Activated CD8-positive, alpha-beta memory T cell treated with anti-CD3 and anti-CD28 coated beads for 1 hour (primary cell): ENCODE measurements around the gene CD8A.
A peak's percentile ranks its signal among the peaks of the same experiment; 100 is the strongest.
"Not testable (repeated sequence)": the region's sequence is repeated elsewhere in the genome, so short reads cannot be mapped to it uniquely, and the experiment has no call there.

Experiments
- DNase-seq, 2 donors: peaks; one replicate each; pipeline ENCODE4 v3.0.0-alpha.2; 2020; ENCODE audit warnings: low read depth in 1 of 2; ENCODE audit errors: extremely low read depth in 1 of 2

Gene CD8A

DNA sequence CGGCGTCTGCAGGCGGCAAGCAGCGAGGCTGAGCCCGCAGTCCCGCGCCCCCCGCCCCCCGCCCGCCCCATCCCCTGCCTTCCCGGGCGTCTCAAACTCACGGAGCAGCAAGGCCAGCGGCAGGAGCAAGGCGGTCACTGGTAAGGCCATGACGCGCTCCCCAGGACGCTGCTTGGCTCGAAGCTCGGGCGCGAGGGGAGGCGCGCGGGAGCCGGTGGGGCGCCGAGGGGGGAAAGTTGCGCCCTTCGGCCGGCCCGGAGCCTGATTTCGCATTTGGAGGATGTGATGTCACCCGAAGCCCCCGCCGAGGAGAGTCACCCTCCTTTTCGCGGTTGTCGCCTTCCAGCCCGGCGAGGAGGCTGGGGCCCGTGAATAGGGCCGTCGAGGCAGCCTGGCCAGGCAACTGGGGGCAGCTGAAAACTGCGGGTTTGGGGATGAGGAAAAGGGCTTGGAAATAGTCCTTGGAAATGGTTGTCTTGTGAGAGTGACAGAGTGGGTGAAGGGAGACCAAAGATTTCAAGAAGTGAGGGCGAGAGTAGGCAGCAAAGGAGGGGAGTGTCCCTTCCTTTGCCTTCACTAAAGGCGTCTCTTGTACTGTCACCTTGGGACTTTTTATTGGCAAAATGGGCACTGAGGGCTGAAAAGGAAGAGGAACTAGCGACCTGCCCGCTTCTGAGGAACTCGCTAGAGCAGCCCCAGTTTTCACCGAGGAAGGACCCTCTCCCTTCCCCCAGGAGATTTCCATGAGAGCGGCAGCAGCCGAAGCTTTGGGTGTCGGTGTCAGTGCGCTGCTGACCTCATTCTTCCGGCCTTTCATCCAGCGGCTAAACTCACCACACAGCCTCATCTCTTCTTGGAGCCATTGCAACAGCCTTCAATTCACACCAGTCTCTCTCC, at the start of gene CD8A:
Gene CD8A (minus strand): TSS at position 238 of the 897 bp plus-strand sequence. CDS start 88 bp downstream, at position 150.
- no peak for DNase-seq

GRCh38 chr2:86839871-86840548, 49.3 kb upstream of the CD8A start:
- DNase-seq, result not testable (repeated sequence)

DNA sequence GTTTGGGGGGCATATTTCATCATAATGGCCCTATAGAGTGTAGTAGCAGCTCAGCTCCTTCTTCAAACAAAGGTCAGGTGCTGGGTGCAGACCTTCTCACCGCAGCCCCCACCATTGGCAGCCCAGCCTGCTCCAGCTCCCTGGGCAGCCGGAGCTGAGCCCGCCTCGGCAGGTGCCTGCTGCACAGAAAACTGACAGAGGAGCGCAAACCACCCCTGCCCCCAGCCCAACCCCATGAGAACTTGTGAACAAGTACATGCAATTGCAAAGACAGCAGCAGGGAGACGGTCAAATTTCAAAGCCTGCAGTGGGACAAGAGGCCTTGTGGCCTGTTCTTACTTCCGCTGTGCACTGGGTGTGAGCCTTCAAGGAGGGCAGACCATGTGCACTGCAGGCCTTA, 48.7 kb upstream of the CD8A start:
- not testable (repeated sequence) for DNase-seq

DNA sequence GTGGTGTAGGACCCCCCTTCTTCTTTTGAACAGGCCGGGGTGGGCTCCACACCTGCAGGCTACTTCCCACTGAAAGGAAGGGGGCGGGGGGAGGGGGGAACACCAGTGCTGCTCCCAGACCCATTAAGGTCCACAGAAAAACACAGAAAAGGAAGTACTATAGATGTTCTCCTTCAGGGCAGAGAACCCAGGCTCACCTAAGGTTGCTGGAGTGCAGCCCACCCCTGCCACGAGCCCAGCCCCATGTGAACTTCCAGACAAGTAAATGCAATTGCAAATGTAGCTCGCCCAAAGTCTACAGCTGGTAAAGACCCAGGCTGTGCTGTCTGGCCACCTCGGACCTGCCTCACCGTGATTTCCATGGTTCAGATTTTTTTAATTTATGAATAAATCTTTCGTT, 47.0 kb upstream of the CD8A start:
- DNase-seq, result not testable (repeated sequence)

DNA sequence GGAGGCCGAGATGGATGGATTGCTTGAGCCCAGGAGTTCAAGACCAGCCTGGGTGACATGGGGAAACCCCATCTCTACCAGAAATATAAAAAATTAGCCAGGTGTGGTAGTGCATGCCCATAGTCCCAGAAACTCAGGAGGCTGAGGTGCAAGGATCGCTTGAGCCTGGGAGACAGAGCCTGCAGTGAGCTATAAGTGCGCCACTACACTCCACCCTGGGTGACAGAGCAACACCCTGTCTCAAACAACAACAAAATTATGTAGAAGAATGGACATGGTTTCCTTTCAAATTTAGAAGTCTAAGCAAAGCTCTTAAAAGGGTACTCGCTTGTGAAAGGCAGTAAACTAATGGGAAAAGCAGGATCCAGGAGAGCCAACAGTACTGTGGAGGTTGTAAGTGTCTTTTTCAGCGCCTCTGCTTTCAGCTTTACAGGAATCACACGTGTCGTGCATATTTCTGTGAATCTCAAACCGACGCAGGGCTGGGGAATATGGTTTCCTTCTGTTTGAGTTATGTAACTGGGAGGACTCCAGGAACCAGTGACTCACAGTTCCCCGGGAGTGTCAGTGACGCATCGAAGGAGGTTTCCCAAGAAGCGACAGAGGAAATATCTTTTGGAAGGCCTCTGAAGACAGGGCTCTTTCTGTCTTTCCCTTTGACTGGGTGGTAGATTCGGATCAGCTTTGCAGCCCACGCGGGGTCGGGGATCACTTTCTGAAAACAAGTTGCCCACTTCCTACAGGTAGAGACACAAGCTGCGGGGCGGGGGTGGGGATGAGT, 46.4 kb upstream of the CD8A start:
- DNase-seq, result peak; percentile 24 to 68

DNA sequence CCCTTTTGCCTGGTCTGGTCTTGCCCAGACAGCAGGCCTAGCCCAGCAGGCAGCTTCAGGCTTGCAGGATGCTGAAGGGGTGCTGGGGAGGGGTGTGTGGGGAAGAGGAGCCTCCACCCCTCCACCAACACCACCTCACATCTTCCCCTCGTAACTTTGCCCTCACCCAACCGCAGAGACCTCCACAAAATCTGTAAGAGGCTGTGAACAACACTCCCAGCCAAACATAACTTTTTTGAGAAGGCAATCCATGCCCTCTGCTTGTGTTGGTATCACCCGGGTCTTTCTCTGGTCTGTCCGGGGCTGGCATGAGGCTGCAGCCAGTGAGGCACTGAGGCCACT, 44.8 kb upstream of the CD8A start:
- not testable (repeated sequence) for DNase-seq

- no peak for DNase-seq
Observed at GRCh38 chr2:86833315-86833714, 42.6 kb upstream of the CD8A start.

DNA sequence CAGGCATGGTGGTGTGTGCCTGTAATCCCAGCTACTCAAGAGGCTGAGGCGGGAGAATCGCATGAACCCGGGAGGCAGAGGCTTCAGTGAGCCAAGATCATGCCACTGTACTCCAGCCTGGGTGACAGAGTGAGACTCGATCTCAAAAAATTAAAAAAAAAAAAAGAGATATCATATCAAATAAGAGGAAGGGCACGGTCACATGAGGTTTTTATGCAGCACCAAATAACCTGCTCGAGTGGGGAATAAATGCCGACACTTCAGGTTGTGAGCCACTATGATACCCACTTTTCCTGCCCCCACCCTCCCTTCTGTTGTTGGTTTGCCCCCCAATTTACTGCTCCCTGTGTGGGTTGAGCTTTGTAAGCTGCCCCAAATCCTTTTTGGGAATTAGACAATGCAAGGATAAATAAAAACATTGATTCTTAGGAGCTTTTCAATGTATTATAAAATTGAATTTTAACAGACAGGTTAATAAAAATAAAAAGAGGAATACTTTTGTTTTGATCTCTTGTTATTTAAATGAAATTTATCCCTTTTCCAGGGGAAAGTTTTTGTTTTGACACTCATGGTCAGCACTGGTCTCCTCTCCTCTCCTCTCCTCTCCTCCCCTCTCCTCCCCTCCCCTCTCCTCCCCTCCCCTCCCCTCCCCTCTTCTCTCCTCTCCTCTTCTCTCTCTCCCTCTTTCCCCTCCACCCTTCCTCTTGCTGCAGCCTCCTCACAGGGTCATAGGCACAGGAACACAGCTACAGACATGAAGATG, 41.8 kb upstream of the CD8A start:
- no peak for DNase-seq

DNA sequence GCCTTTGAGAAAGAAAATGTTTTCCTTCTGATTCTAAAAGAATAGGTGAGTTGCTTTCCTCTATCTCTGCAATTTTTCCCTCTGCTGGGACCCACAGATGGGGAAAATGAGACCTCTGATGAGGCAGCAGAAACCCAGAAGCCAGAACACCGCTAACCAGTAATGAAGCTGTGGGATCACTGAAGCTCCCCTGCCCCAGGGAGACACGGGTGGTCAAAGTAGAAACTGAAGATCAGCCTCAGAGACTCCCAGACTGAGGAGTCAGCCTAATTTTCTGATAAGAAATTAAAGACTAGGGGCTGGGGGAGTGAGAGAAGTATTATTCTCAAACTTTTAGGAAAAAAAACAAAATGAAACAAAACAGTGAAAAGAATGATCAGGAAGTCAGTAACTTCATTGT, 40.8 kb upstream of the CD8A start:
- no peak for DNase-seq

GRCh38 chr2:86826951-86827350, 36.2 kb upstream of the CD8A start:
- no peak for DNase-seq

- peak; percentile 51 to 57 for DNase-seq
Observed at GRCh38 chr2:86825693-86826381, 35.1 kb upstream of the CD8A start.

- DNase-seq, result no peak
Observed at GRCh38 chr2:86825036-86825692, 34.5 kb upstream of the CD8A start.

DNA sequence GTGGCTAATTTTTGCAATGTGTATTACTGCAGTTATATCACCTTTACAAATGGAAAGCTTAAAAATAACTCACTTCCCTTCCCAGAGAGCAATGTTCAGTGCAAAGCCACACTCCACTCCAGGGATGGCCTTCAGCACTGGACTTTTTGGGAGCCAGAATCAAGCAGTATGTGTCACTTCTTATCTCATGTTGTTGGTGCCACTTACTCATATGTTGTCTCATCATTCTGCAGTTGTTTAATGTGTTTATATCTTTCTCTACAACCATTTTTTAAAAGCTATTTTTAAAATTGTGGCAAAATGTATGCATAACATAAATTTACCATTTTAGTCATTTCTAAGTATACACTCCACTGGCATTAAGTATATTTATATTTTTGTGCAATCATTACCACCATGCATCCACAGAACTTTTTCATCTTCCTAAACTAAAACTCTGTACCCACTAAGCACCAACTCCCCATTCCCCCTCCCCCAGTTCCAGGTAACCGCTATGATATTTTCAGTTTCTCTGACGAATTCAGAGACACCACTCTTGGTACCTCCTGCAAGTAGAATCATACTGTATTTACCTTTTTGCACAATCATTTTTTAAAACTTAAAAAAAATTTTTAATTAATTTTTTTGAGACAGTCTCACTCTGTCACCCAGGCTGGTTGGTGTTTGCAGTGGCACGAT, 32.1 kb upstream of the CD8A start:
- DNase-seq, result no peak

GRCh38 chr2:86821842-86822241, 31.1 kb upstream of the CD8A start:
- no peak for DNase-seq

DNA sequence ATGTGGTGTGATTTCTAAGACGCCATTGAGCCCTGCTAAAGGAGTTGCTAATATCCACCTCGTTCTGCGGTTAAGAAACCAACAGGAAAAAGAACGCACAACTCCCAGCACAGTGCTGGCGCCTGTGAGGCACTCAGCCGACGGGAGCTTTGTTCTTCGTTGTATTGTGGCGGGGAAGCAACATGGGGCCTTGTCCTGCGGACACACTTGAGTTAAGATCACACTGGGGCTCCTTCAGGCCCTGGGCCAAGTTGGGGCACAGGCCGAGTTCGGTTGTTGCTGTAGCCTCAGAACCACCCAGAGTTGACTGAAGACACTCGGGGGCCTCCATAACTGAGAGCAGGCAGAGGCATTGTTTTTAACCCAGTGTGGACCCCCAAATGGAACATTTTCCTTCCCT, 30.6 kb upstream of the CD8A start:
- no peak for DNase-seq

GRCh38 chr2:86818957-86819356, 28.2 kb upstream of the CD8A start:
- no peak for DNase-seq

- DNase-seq, result no peak
Observed at GRCh38 chr2:86818114-86818801, 27.5 kb upstream of the CD8A start.

DNA sequence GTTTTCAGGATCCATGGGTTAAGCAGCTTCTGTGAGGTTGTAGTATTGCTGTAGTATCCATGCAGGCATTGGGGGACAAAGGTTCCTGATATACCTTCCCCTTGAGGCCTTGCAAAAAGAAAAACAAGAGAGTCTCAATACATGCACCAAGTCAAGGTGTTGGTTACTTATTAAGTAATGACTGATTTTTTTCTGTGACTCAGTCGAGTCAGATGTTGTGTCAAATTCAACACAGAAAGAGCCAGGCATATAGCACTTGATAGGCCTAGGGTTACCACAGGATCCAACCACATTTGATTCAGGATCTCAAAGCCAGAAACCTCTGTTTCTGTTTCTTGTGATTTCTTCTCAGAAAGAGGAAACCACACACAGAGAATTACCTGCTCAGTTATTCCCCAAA, 24.9 kb upstream of the CD8A start:
- DNase-seq, result no peak
